ENCODE data around the gene SUGP2.

The SUGP2 gene

GRCh38 chr19:19064098-19064722, 30.9 kb upstream of the SUGP2 start:
- TF ChIP-seq ZBTB7A (IDR thresholded peaks at IDR 0.05; ENCODE audit: low read depth) (peak; percentile 98; the same call in 1 of the 2 replicates), NFIC (IDR thresholded peaks at IDR 0.05) (no peak)

- no peak for TF ChIP-seq USF1 (IDR thresholded peaks at IDR 0.05)
- TF ChIP-seq EGR1 (IDR thresholded peaks at IDR 0.05), result peak; percentile 80
- TF ChIP-seq TEAD4 (IDR thresholded peaks at IDR 0.05), result no peak; the same call in 1 of the 2 replicates
- TF ChIP-seq MAX (IDR thresholded peaks at IDR 0.05), result peak; percentile 59
- peak; percentile 42; the same call in 1 of the 2 replicates for TF ChIP-seq CREB1 (IDR thresholded peaks at IDR 0.05; ENCODE audit: low read depth)
- peak; percentile 57 for TF ChIP-seq TAF1 (IDR thresholded peaks at IDR 0.05; ENCODE audit: low read depth)
- no peak for TF ChIP-seq CEBPB (IDR thresholded peaks at IDR 0.05)
- no peak for TF ChIP-seq FOXM1 (IDR thresholded peaks at IDR 0.05; ENCODE audit: borderline replicate concordance, low read depth)
- TF ChIP-seq YY1 (IDR thresholded peaks at IDR 0.05; ENCODE audit: low read depth), result no peak
- TF ChIP-seq RAD21 (IDR thresholded peaks at IDR 0.05; ENCODE audit: low read depth), result no peak
- 0 out of 2 replicates have a peak, but pooled peaks have one; percentile 28 for TF ChIP-seq NFIC (IDR thresholded peaks at IDR 0.05)
- no peak; the same call in 1 of the 2 replicates for TF ChIP-seq ZBTB7A (IDR thresholded peaks at IDR 0.05; ENCODE audit: low read depth)
- peak; percentile 42; the same call in 1 of the 2 replicates for TF ChIP-seq EP300 (IDR thresholded peaks at IDR 0.05; ENCODE audit: borderline replicate concordance)
Observed at GRCh38 chr19:19063183-19064097, 30.1 kb upstream of the SUGP2 start, which contains the start of gene SLC25A42. Gene SLC25A42, plus strand, starts transcription at chr19:19063994. Its CDS starts 32,131 bp downstream, at chr19:19096125.

- TF ChIP-seq YY1 (IDR thresholded peaks at IDR 0.05; ENCODE audit: low read depth) (no peak), USF1 (IDR thresholded peaks at IDR 0.05) (no peak), TCF12 (IDR thresholded peaks at IDR 0.05; ENCODE audit: low read depth) (no peak), FOXM1 (IDR thresholded peaks at IDR 0.05; ENCODE audit: borderline replicate concordance, low read depth) (no peak), MAX (IDR thresholded peaks at IDR 0.05) (no peak), EP300 (IDR thresholded peaks at IDR 0.05; ENCODE audit: borderline replicate concordance) (no peak)
Observed at GRCh38 chr19:19062454-19063182, 29.3 kb upstream of the SUGP2 start.

- TF ChIP-seq EGR1 (IDR thresholded peaks at IDR 0.05) (no peak), FOXM1 (IDR thresholded peaks at IDR 0.05; ENCODE audit: borderline replicate concordance, low read depth) (no peak), REST (IDR thresholded peaks at IDR 0.05; ENCODE audit: low read depth) (no peak), EP300 (IDR thresholded peaks at IDR 0.05; ENCODE audit: borderline replicate concordance) (no peak), TCF12 (IDR thresholded peaks at IDR 0.05; ENCODE audit: low read depth) (no peak), ZBTB7A (IDR thresholded peaks at IDR 0.05; ENCODE audit: low read depth) (no peak), TEAD4 (IDR thresholded peaks at IDR 0.05) (no peak), YY1 (IDR thresholded peaks at IDR 0.05; ENCODE audit: low read depth) (no peak)
Observed at GRCh38 chr19:19061506-19061905, 28.2 kb upstream of the SUGP2 start.

- TF ChIP-seq YY1 (IDR thresholded peaks at IDR 0.05; ENCODE audit: low read depth), result no peak
- TF ChIP-seq ZBTB7A (IDR thresholded peaks at IDR 0.05; ENCODE audit: low read depth), result no peak
- no peak for TF ChIP-seq TAF1 (IDR thresholded peaks at IDR 0.05; ENCODE audit: low read depth)
- TF ChIP-seq NFIC (IDR thresholded peaks at IDR 0.05), result no peak
- TF ChIP-seq MAX (IDR thresholded peaks at IDR 0.05), result no peak
- TF ChIP-seq EP300 (IDR thresholded peaks at IDR 0.05; ENCODE audit: borderline replicate concordance), result no peak
- TF ChIP-seq REST (IDR thresholded peaks at IDR 0.05; ENCODE audit: low read depth), result no peak
- TF ChIP-seq USF1 (IDR thresholded peaks at IDR 0.05), result no peak
- no peak for TF ChIP-seq TCF12 (IDR thresholded peaks at IDR 0.05; ENCODE audit: low read depth)
- TF ChIP-seq TEAD4 (IDR thresholded peaks at IDR 0.05), result no peak
- no peak for TF ChIP-seq EGR1 (IDR thresholded peaks at IDR 0.05)
- no peak for TF ChIP-seq FOXM1 (IDR thresholded peaks at IDR 0.05; ENCODE audit: borderline replicate concordance, low read depth)
- no peak for TF ChIP-seq RAD21 (IDR thresholded peaks at IDR 0.05; ENCODE audit: low read depth)
Observed at GRCh38 chr19:19059837-19060611, 26.7 kb upstream of the SUGP2 start.

Measured in Ishikawa (cell line).